Measurements from ENCODE around the gene WNT3A.

The WNT3A gene

GRCh38 chr1:228070173-228070572 lies 63.4 kb downstream of the WNT3A start:
- DNase-seq (ENCODE audit: low read depth in 3 of 3) = no peak

DNA sequence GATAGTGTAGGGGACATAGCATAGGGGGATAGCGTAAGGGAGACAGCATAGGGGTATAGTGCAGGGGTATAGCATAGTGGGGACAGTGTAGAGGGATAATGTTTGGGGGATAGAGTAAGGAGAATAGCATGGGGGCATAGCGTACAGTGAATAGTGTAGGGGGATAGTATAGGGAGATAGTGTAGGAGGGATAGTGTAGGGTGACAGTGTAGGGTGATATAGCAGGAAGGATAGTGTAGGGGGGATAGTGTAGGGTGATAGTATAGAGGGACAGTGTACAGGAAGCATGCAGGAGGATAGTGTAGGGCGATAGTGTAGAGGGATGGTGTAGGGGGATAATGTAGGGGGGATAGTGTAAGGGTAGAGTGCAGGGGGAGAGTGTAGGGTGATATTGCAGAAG lies 64.1 kb downstream of the WNT3A start:
- DNase-seq (ENCODE audit: low read depth in 3 of 3) = no peak

DNA sequence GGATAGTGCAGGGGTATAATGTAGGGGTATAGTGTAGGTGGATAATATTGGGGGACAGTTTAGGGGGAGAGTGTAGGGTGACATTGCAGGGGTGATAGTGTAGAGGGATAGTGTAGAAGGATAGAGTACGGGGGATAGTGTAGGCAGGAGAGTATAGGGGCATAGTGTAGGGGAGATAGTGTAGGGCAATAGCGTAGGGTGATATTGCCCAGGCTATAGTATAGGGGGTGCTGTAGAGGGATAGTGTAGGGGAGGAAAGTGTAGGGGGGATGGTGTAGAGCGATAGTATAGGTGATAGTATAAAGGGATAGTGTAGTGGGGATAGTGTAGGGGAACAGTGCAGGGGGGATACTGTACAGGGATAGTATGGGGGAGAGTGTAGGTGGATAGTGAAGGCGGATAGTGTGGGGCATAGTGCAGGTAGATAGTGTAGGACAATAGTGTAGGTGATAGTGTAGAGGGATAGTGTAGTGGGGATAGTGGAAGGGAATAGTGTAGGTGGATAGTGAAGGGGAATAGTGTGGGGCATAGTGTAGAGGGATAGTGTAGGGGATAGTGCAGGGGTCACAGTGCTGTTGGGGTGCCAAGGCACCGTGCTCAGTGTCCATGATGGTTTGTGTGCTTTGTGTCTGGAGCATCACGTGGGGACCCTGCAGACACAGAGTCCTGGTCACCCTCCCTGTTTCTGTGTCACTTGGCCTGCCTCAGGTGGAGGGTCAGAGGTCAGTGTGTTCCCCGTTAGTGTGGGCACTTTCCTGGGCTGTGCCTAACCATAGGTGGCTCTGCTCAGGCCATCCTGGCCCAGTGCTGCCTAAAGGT lies 65.2 kb downstream of the WNT3A start:
- DNase-seq (ENCODE audit: low read depth in 3 of 3) = no peak

- no peak for DNase-seq (ENCODE audit: low read depth in 3 of 3)
Observed at GRCh38 chr1:228072658-228073043, 65.9 kb downstream of the WNT3A start.

DNA sequence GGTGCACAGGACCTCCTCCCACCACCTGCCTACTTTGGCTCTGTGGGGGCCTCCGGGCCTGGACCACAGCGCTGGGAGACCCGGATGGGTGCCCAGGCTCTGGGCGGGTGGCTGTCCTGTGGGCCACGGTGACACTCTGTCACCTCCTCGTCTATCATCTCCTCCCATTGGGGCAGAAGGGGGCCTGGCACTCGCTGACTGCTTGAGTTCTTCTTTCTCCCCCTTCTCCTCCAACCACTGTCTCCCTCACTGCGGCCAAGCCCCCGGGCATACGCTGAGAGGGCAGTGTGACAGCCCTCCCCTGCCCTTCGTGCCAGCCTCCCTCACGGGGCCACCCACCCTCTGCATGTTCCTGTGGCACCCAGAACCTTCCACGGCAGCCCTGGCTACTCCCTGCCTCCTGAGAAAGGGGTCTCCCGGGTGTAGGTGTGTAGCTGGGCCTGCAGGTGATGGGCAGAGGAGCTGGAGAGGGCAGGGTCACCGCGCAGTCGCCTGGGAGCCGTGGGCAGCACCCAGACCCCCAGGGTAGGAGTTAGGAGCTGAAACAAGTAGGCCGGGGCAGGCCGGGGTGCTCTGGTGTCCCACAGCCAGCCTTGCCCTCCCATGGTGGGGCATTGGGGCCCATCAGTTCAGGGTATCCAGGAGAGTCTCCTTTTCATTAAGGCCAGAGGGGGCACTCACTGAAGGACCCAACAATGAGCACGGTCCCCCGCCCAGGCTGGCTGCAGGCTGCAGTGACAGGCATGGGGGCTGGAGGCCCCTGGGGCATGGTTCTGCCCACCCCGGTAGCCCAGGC lies 66.5 kb downstream of the WNT3A start:
- DNase-seq (ENCODE audit: low read depth in 3 of 3) = no peak

DNA sequence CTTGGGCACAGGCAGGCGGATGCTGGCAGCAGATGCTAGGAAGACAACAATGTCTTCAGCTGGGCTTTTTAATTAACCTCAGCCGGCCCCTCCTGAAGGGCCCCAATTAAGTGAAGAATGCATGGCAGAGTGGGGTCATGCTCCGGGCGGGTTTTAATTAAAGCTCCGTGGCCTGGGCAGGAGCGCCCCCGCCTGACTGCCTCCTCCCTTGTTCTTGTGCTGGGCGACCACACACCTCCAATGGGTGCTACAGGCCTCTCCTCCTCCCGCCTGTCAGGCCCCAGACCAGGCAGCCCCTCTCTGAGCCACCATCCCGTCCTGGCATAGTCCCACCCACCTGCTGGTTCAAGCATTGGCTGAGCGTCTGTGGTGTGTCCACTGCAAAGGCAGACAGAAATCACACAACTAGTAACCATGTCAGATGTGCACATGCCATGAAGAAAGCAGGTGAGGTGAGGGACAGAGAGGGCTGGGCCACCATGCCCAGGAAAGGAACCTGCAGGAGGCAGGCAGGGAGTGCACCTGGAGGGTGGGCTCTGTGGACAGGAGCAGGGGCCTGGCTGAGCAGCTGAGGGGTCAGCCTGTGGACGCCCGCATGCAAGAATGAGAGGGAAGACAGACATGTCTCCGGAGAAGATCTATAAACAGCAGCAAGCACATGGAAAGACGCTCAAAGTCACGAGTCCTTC lies 67.2 kb downstream of the WNT3A start:
- no peak for DNase-seq (ENCODE audit: low read depth in 3 of 3)

GRCh38 chr1:228074954-228075730 lies 68.3 kb downstream of the WNT3A start:
- DNase-seq (ENCODE audit: low read depth in 3 of 3) = no peak

- no peak for DNase-seq (ENCODE audit: low read depth in 3 of 3)
Observed at GRCh38 chr1:228075801-228076271, 69.0 kb downstream of the WNT3A start.

DNA sequence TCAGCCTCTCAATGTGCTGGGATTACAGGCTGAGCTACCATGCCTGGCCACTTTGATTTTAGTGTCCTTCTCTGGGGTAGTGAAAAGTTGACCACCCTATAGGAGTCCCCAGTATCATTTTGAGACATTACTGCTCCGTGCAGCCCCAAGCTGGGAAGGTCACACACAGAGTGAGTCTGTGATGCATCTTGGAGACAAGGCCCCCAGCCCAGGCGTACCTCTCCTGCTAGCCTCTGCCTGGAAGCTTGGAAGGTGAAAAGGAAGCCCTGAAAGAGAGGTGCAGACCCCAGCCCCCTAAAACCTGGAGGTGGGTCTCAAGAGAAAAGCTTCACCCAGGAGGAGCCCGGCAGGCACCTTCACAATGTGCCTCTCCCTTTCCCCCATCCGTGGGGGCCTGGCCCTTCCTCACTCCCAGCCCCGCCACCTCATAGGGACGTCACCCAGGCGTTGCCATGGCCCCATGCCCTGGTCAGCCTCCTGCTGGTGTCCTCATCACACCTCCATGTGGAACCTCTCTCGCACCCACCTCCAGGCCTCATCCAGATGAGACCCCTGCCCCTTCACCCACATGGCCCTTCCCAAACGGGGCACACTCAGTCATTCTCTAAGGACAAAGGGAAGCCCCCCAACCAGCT lies 70.1 kb downstream of the WNT3A start:
- no peak for DNase-seq (ENCODE audit: low read depth in 3 of 3)

DNA sequence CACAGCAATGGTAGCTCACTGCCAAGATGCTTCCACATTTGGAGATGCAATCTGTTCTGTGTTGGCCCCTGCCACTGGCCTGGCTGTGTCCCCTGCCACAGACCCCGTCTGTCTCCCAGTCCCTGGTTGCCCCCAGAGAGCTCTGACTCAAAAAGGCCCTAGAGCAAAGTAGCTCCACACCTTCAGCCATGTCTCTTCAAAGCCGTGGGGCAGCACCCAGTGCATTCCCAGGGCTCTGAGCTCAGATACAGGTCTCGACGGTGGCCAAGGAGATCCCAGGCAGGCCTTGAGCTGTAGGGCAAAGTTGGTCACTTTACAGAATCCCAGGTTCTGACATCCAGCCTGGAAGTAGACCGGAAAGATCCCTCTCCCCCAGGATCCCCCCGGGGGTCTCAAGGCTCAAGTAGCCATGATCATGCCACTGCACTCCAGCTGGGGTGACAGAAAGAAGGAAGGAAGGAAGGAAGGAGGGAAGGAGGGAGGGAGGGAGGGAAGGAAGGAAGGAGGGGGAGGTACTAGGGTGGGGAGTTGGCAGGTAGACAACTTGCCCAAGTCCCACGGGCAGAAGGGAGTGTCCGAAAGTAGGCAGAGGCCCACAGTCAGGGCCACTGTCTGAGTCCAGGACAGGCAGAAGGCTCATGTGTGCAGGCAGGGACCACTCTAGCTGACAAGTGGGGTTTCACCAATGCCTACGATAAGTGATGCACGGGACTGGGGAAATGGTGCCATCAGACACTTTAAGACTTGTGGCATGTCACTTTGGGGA lies 71.0 kb downstream of the WNT3A start:
- no peak for DNase-seq (ENCODE audit: low read depth in 3 of 3)

DNA sequence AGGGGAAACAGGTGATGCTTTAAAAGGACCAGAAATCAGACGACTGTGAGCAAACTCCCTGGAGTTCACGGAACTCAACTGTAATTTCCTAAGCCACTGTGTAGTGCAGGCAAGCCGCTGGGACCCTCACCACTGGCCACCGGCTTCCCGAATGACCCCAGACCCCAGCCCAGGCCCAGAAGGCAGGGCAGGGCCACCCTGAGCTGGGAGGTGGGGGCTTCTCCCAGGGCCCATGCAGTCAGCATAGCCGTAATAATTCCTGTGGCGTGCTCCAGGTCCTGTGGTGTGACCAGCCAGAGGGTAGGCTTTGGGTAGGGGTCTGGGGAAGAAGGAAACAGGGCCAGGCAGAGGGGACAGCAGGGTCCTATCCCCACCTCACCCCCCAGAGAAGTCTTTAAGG lies 72.2 kb downstream of the WNT3A start:
- no peak for DNase-seq (ENCODE audit: low read depth in 3 of 3)

- no peak for DNase-seq (ENCODE audit: low read depth in 3 of 3)
Observed at GRCh38 chr1:228079601-228080263, 72.9 kb downstream of the WNT3A start.

DNA sequence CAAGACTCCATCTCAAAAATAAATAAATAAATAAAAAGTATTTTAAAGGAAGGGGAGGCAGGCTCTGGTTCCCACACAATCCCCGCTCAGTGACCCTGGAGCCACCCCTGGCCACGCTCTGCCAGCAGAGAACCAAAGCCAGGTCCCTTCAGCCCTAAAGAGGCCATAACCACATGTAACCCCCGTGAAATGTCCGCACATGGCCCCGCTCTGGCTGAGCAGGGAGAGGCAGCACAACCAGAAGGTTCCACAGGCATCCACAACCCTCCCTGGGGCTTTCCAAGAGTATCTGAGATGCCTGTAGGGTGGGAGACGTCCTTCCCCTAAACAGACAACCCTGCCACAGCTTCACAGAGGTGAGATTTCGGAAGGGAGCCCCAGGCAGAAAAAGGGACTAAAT lies 74.3 kb downstream of the WNT3A start:
- DNase-seq (ENCODE audit: low read depth in 3 of 3) = no peak

- no peak for DNase-seq (ENCODE audit: low read depth in 3 of 3)
Observed at GRCh38 chr1:228081578-228082213, 74.9 kb downstream of the WNT3A start.

DNA sequence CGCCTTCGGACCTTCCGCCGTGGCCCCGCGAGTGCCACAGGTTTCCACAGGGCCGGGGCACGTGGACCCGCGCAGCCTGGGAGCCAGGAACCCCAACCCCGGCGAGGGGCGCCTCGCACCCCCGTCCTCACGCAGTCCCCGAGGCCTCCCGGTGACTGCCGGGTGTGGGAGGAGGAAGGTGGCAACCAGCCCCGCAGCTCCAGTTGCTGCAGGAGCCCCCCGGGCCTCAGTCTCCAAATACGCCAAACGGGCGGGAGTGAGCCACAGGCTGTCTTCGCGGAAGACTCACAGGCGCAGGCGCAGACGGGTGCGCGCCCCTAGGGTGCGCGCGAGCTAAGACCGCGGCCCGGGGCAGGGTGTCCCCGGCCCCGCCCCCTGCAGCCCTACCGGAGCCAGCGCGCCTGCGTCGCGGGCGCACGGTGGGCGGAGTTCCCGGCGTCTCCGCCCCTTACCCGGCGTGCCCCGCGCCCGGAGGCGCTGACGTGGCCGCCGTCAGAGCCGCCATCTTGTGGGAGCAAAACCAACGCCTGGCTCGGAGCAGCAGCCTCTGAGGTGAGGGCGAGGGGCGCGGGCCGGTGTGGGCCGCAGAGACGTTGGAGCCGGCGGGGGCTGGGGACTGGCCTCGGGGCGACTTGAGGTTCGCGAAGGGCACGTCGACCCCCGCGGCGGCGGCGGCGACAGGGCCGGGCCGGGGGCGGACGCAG lies 75.6 kb downstream of the WNT3A start, which contains the start of gene ARF1:
Gene ARF1 (plus strand): TSS at position 495 of the 704 bp plus-strand sequence. CDS start 14,407 bp downstream, outside the sequence.
- peak; percentile 85 to 92 (median 87) for DNase-seq (ENCODE audit: low read depth in 3 of 3)

DNA sequence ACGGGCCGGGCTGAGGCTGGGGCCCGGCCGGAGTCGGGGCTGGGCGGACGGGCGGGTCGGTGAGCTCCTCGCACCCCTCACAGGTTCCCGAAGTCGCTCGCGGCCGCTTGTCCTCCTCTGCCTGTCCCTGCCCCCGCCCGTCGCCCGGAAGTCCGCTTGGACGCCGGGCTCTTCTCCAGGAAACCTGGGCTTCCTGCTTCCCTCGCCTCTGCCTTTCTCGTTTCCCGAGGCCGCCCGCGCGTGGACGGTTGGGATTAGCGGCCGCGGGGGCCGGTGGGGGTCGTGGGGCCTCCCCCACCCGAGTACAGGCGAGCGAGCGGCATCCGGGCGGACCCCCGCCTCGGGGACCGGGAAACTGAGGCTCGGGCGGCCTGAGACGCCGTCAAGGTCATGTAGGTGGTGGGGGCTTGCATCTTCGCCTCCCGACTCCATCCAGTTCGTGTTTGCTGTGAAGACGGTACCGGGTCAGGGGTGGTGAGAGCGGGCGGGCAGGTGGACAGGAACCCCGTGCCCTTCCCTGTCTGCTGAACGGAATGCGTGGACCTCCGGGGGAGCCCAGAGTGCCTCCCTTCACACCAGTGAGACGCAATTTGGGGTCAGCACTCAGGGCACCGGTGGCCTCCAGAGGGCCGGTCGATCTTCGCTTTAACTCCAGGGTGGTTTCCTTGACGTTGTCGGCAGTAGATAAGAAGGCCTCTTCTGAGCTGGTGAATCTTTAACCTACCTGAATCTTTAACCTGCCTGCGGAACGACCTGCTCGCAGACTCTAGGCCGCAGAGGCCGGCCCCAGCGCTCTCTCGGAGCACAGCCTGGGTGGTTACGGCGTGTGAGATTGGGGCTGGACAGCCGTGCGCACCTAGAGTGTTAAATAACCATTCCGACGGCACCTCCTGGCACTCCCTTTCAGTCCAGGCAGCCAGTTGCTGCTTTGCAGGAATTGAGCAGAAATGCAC lies 76.4 kb downstream of the WNT3A start:
- DNase-seq (ENCODE audit: low read depth in 3 of 3) = no peak

DNA sequence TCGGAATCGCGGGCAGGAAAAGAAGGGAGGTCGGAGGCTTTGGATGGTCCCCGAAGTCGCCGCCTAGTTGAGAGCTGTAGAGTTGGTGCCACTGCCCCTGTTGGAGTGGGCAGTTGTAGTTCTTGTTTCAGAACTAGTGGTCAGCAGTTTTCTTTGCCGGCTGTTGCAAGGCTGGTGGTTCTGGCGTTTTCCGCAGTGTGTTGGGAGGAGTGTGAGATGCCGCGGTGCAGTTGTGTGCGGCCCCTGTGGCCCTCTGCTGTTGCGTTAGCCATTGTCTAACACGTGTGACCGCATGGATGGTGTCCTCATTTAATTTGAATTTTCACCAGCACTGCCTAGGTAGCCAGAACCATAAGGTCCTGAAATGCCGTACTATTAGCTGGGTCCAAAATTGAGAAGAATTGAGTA lies 77.1 kb downstream of the WNT3A start:
- DNase-seq (ENCODE audit: low read depth in 3 of 3) = no peak
